Astrocyte of the spinal cord (primary cell): Measurements from ENCODE around the gene SMTNL2.
A peak's percentile ranks its signal among the peaks of the same experiment; 100 is the strongest.
"Not testable (repeated sequence)": the region's sequence is repeated elsewhere in the genome, so short reads cannot be mapped to it uniquely, and the experiment has no call there.

Experiments
- DNase-seq: peaks from one replicate; pipeline ENCODE4 v3.0.0; 2011; ENCODE audit warnings: low read depth, low spot score
- H3K4me3 ChIP-seq: 2 replicates; pipeline ENCODE4 v1.5.1; 2011; ENCODE audit warnings: low read depth, mild to moderate bottlenecking, low read length, moderate library complexity
- in situ Hi-C: cut with HindIII; loops from 2 replicates; pipeline ENCODE4 v1.10.0; 2017; ENCODE audit warnings: low sequenced_read_pairs
- TF ChIP-seq, protein P1 (sequence below): IDR thresholded peaks from 2 replicates; pipeline ENCODE4 v1.5.1; 2012; ENCODE audit warnings: low read depth, mild to moderate bottlenecking, low read length, inconsistent platforms

The SMTNL2 gene

DNA sequence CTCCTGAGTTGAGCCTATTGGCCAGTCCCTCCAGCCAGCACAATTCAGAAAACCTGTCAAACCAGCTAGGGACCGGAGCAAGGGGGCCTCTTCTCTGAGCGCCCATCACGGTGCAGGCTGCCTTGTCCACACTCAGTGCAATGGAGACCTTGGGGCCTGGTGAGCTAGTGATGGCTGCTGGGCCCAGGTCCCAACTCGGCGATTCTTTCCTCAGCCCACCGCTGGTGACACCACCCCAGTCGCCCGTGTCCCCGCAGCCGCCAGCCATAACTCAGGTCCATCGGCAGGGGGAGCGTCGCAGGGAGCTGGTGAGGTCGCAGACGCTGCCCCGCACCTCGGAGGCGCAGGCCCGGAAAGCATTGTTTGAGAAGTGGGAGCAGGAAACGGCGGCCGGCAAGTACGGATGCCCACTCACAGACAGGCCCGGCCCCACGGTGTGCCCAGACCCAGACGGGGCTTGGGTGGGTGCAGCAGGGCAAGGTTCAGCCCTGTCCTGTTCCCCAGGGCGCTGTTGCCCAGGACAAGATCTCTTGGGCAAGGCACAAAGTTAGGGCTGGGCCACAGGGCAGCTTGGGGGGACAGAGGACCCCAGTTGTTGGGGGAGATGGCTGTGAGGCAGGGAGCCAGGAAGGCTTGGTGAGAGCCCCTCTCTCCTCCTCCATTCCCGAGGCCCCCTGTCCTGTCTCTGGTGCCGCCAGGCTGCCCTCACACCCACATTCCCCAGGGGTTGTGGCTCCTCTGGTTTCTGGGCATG is 10.8 kb downstream of the SMTNL2 start:
- no peak for DNase-seq

DNA sequence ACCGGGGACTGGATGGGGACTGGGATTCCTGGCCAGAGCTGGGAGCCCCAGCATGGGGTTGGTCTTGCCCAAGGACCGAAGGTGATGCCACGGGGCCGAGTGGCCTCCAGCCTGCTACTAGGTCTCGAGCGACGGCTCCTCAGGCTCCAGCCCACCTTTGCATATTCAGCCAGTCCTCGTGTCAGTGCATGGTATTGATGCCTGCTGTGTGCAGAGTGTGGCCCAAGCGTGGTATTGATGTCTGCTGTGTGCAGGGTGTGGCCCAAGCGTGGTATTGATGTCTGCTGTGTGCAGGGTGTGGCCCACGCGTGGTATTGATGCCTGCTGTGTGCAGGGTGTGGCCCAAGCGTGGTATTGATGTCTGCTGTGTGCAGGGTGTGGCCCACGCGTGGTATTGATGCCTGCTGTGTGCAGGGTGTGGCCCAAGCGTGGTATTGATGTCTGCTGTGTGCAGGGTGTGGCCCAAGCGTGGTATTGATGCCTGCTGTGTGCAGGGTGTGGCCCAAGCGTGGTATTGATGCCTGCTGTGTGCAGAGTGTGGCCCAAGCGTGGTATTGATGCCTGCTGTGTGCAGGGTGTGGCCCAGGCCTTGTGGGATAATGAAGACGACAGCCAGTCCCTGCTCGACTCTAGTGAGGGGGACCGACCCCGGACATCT is 11.5 kb downstream of the SMTNL2 start:
- H3K4me3 ChIP-seq, DNase-seq, in situ Hi-C loops: not testable (repeated sequence)

More for the DNA sequence above, 10.8 kb downstream of the SMTNL2 start:
- H3K4me3 ChIP-seq = no peak overlapping the region
- in situ Hi-C loops = no loop called here
- TF ChIP-seq, protein P1, sequence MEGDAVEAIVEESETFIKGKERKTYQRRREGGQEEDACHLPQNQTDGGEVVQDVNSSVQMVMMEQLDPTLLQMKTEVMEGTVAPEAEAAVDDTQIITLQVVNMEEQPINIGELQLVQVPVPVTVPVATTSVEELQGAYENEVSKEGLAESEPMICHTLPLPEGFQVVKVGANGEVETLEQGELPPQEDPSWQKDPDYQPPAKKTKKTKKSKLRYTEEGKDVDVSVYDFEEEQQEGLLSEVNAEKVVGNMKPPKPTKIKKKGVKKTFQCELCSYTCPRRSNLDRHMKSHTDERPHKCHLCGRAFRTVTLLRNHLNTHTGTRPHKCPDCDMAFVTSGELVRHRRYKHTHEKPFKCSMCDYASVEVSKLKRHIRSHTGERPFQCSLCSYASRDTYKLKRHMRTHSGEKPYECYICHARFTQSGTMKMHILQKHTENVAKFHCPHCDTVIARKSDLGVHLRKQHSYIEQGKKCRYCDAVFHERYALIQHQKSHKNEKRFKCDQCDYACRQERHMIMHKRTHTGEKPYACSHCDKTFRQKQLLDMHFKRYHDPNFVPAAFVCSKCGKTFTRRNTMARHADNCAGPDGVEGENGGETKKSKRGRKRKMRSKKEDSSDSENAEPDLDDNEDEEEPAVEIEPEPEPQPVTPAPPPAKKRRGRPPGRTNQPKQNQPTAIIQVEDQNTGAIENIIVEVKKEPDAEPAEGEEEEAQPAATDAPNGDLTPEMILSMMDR = peak; percentile 34

DNA sequence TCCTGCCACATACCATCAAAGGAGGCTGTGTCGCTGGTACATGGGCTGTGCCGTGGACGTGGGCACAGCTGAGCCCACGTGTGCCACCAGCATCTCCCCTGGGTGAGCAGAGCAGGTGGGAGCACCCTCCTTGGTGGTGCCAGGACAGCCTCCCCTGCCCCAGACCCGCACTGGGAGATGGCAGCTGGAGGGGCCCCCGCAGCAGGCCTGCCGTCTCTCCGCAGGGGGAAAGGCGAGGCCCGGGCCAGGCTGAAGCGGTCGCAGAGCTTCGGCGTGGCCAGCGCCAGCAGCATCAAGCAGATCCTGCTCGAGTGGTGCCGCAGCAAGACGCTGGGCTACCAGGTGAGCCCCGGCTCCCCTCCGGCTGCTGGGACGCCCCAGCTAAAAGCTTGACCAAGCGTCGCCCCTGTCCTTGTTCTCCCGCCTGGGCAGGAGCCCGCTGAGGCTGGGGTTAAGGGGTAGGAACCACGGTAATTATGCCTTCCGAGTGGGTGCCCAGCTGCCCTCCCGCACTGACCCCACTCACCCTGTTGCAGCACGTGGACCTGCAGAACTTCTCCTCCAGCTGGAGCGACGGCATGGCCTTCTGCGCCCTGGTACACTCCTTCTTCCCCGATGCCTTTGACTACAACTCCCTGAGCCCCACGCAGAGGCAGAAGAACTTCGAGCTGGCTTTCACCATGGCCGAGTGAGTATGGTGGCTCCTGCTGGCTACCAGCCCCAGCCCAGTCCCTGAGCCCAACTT is 12.5 kb downstream of the SMTNL2 start:
- TF ChIP-seq, protein P1 = no peak
- no peak overlapping the region for H3K4me3 ChIP-seq
- in situ Hi-C loops = no loop called here
- no peak for DNase-seq

DNA sequence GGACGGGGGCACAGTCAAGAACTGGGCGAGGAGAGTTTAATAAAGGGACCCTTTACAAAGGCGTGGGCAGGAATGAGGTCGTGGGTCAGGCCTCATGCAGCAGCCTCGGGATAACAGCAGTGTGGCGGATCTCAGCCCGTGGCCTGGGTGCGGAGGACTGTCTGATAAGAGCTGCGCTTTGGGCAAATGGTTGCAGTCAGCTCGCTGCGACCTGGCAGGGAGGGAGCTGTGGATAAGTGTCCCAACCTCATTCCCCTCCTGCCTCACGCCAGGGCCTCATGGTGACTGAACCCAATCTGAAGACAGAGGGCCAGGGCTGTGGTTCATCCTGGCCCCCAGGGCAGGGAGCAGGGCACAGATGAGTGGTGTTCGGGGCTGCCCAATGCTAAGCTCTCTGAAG is 13.6 kb downstream of the SMTNL2 start:
- DNase-seq = no peak
- H3K4me3 ChIP-seq = no peak overlapping the region
- in situ Hi-C loops = no loop called here
- TF ChIP-seq, protein P1 = no peak

- no peak overlapping the region for H3K4me3 ChIP-seq
- DNase-seq = no peak
- in situ Hi-C loops = no loop called here
- TF ChIP-seq, protein P1 = no peak
Observed at GRCh38 chr17:4598776-4599504, 14.6 kb downstream of the SMTNL2 start.

GRCh38 chr17:4599505-4600281 is 15.4 kb downstream of the SMTNL2 start:
- TF ChIP-seq, protein P1 = no peak
- in situ Hi-C loops = no loop called here
- DNase-seq = peak; percentile 53
- H3K4me3 ChIP-seq = no peak overlapping the region
